Activated T-cell treated with anti-CD3 and anti-CD28 coated beads for 1 hour (primary cell): Measurements from ENCODE around the gene NDUFB2.
"Not testable (repeated sequence)": the region's sequence is repeated elsewhere in the genome, so short reads cannot be mapped to it uniquely, and the experiment has no call there.

Experiments used
- DNase-seq: peaks from one replicate; pipeline ENCODE4 v3.0.0-alpha.2; 2020; ENCODE audit warnings: low read depth

The NDUFB2 gene

GRCh38 chr7:140689199-140690152, 7.0 kb upstream of the NDUFB2 start:
- no peak for DNase-seq

GRCh38 chr7:140691376-140692045, 5.0 kb upstream of the NDUFB2 start:
- DNase-seq, result no peak

GRCh38 chr7:140693849-140694248, 2.7 kb upstream of the NDUFB2 start:
- not testable (repeated sequence) for DNase-seq

DNA sequence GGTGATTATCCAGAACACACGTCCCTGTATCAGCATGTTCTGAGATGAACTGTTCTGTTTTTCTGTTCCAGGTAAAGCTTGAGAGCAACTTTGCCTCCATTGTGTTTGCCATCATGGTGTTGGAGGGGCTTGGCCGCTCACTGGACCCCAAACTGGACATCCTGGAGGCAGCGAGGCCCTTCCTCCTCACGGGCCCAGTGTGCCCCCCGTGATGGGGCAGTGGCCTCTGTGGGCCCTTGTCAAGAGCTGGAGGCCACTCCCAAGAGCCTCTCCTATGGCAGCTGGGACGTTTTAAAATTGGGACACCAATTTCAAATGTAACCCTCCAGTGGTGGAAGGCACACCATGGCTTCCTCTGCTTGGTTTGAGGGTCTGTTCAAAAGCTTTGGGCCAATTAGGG, 1.9 kb upstream of the NDUFB2 start:
- DNase-seq, result no peak

DNA sequence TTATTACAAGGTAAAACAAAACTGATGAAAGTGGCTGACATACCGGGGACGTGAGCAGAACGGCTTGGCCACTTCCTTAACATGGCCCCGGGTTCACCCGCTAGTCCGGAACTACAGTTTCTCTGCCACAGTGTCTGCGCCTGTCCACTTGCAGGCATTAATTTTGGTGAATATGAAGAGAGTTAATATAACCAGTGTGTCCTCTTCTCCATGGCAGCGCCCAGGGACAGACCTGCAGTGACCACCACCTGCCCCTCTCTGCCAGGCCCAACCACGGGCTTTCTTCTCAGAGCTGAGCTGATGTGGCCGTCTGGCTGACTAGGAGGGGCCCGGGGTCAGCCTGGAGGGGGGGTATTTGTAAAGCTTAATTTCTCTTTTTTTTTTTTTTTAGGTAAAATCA, 1.1 kb upstream of the NDUFB2 start:
- no peak for DNase-seq

- DNase-seq, result peak; percentile 92
Observed at GRCh38 chr7:140696024-140696679, 356 bp upstream of the NDUFB2 start.

GRCh38 chr7:140697447-140698143, 1.1 kb downstream of the NDUFB2 start:
- DNase-seq, result no peak

GRCh38 chr7:140698477-140698876, 2.0 kb downstream of the NDUFB2 start:
- DNase-seq, result no peak

DNA sequence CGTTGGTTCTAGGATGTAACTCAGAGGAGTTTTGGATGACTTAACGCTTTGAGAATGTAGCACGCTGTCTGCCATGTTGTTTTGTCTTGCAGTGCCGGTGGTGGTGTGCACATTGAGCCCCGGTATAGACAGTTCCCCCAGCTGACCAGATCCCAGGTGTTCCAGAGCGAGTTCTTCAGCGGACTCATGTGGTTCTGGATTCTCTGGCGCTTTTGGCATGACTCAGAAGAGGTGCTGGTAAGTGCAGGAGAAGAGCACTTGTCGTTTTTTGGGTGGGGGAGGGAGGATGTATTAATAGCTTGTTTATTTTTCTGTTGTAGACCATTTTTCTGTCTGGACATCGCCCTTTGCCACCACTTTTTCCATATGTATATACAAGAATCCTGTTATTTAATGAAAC, 6.3 kb downstream of the NDUFB2 start:
- no peak for DNase-seq

DNA sequence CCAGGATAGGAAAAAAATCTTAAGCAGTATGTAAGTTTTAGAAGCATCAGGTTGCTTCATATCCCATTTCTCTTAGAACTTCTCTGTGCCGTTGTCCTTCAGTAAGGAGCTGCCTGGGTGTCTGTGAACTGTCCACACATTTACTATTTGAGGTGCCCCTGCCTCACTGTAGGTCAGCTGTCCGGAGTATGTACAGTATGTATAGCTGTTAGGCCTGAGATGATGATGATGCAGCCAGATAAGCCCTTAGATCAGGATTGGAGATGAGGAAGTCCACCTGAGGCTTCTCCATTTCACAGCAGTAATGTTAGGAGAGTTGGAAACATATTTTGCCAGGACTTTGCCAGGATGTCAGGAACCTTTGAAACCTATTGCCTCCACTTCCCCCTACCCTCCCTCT, 7.7 kb downstream of the NDUFB2 start:
- DNase-seq, result no peak

DNA sequence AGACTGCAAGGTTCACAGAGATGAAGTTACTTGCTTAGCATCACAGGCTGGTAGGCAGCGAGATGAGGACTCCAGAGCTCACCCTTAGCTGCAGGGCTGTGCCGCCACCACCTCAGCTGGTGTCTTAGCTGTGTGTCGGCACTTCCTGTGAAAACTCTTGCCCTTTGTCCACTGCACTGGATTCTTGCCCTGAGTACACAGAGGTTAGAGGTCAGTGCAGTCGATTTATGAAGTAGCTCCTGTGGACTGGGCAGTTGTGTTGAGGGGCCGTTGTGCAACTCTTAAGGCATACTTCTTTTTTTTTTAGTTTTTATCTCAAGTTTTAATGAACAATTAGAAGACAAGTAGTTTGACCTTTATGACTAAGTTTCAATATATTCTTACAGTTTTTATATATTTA, 10.6 kb downstream of the NDUFB2 start:
- DNase-seq, result no peak

GRCh38 chr7:140708764-140709163, 12.3 kb downstream of the NDUFB2 start:
- DNase-seq, result not testable (repeated sequence)

GRCh38 chr7:140712392-140712791, 15.9 kb downstream of the NDUFB2 start:
- DNase-seq, result not testable (repeated sequence)

- no peak for DNase-seq
Observed at GRCh38 chr7:140714331-140715040, 18.0 kb downstream of the NDUFB2 start.

- DNase-seq, result no peak
Observed at GRCh38 chr7:140719721-140720120, 23.2 kb downstream of the NDUFB2 start.

DNA sequence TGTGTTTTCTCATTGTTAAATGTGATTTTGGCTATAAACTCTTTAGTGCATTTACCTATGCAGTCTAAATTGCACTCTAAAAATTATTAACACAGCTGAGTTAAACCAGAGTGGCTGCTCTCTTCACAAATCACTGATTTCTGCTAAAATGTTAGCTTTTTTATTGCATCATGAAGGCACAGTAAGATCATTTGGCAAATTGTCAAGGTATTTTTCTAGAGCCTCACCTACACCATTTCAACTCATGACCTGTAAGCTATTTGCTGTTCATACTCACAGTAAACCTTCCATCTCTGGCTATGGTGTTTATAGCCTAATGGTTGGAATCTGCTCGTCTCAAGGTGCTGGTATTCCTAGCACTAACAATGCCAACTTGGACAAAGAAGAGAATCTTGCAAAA, 25.7 kb downstream of the NDUFB2 start:
- DNase-seq, result no peak

DNA sequence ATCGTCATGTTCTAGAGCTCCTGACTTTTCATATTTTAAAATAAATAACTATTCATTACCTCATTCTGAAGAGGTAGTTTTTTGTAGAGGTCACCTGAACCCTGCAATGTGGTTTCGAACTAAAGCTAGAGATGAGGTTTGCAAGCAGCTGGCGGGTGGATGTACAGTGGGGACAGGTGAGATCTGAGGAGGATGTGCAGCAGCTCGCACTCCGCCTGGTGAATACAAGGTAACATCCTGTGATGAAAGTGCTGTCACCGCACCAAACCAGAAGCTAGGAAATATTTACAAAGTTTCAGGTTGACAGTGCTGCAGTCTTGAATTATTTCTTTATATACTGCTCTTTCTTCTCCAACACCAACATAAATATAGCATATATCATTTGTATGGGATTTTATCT, 26.5 kb downstream of the NDUFB2 start:
- DNase-seq, result peak; percentile 23

DNA sequence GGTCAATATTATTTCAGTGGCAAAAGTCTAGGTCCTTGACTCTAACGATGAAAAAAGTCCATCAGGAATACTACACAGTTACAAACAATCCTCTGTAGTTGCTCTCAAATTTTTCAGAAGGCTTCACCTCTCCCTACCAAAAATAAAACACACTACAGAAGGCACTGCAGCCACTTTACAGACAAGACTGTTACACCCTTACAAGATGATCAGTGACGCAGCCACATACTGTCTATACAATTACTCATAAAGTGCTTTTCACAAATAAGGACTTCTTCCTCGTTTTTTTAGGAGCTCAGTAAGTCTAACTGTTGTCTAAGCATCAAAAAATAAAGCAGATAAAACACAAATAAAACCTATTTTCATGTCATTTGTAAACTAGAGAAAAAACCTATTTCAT, 27.1 kb downstream of the NDUFB2 start:
- no peak for DNase-seq

DNA sequence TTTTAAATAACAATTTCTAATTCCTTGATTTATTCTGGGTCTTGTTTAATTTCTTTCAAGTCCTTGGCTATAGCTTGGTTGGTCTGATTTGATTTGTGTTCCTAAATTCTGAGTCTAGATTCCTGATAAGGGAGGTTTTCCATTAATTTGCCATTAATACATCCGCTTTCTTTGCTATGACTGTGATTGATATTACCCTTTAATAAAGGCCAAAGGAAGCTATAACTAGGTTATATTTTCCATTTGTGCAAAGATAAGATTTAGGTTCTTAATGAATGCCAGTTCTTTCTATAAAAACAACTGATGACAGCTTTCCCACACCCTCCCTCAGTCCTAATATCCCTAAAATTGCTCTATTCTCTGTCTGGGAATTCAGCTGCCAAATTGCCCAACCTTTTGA, 28.2 kb downstream of the NDUFB2 start:
- no peak for DNase-seq

DNA sequence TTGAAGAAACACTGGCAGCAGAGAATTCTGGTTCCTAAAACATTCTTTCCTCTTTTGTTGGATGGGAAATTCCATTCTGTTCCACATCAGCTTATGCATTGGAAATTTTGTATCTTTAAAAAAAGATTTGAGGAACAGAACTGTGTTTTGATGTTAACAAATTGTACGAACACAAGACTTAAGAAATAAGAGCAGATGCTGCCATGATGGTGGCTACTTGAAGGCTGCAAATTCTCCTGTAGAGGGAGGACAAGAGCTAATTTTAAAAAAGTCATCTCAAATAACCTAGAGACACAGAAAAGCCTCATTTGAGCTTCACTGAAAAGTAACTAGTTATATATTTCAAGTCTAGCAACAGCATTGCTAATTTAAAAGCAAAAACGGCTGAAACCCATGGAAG, 29.8 kb downstream of the NDUFB2 start:
- DNase-seq, result no peak

DNA sequence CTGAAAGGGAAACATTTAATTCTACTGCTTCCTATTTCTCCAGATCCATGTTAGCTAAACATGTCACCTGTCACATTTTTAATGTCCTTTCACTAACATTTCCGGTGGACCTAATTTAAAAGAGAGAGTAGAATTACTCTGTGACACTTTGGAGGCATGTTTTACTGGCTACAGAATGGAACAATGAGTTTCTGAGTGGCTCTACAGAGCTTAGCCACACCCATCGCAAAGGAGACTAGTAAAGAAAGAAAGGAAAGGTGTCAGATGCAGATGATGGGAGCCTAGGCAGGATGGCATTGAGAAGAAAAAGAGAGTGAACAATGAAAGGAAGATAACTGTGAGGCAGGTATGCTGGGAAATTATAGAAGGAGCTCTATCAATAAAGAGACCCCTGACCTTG, 35.9 kb downstream of the NDUFB2 start:
- no peak for DNase-seq

- no peak for DNase-seq
Observed at GRCh38 chr7:140734096-140734495, 37.6 kb downstream of the NDUFB2 start.
